GM21526 (cell line): Measurements from ENCODE around the gene ALKBH3.

Experiments used
- ATAC-seq: cut with Tn5 transposase; IDR thresholded peaks from one replicate; pipeline ENCODE4 v1.9.1; 2021; ENCODE audit warnings: moderate library complexity; ENCODE audit not compliant: unreplicated experiment, low FRiP score

Gene ALKBH3

DNA sequence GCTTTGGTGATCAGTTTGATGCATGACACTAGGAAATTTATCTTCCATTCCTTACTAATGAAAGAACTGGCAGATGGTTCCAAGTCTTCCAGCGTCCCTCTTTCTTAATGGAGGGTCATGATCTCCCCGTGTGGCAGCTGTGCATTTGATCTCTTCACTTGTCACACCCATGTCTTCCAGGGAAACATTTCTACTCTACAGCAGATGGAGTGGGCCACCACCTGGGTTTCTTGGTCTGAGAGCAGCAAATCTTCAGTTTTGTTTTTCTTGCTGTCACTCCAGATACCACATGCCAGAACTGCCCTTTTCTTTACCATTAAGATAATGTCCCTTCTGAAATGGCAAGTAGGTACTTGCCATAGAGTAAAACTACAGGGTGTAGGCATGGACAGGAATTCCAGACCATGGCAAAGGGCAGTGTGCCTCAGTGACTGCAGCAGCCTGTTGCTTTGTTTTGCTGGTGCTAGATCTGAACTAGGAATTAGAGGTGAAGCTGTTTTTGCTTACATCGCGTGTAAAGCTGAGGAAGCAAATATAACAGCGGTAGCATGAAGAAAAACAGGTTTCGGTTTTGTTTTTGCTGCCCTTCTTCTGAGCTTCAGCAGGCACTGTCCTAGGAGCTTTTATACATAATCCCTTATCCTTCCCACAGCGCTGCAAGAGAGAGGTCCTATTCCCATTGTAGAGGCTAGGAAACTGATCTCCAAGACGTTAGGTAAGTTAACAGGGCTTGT is 41.1 kb downstream of the ALKBH3 start:
- ATAC-seq, result no peak

DNA sequence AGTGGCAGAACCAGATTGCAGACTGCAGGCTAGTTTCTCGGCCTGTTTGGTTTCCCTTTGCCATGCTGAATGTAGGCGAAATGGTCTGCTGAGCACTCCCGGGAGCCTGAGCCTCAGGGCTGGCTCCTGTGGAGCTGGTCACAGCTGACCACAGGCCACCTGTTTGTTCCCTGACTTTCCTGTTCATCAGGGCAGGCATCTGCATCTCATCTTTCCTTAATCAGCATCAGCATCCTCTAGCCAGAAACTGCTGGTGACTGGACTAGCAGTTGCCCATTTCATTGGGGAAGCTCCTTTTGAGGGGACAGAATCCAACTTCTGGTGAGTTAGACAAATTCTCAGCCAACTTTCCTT is 41.6 kb downstream of the ALKBH3 start:
- no peak for ATAC-seq

DNA sequence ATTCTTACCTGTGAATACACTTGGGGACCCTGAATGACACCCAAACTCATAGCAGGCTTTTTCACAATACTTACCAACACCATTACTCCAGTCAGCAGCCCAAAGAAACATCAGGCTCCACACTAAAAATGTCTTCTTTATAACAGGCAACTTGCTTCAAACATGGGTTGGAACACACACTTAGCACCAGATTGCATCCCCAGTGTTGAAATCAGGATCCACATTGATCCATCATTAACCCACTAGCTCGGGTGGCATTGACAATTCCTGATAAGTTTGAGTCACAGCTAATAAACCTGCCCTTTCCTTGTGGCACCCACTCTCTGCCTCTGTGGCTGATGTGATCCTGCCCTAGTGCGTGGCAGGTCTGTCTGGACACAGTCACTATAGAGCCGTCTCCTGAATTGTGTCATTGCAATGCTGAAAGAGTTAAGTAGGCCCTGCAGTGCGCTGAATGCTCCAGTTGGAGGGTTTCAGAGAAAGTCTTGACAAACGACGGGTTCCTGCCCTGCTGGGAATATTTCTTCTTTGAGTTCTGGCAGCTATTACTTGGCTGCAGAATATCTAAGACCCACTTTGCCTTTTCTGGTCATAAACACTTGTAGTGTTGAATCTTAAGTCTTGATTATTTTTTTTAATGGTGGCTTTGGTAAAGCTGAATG is 42.2 kb downstream of the ALKBH3 start:
- no peak for ATAC-seq

DNA sequence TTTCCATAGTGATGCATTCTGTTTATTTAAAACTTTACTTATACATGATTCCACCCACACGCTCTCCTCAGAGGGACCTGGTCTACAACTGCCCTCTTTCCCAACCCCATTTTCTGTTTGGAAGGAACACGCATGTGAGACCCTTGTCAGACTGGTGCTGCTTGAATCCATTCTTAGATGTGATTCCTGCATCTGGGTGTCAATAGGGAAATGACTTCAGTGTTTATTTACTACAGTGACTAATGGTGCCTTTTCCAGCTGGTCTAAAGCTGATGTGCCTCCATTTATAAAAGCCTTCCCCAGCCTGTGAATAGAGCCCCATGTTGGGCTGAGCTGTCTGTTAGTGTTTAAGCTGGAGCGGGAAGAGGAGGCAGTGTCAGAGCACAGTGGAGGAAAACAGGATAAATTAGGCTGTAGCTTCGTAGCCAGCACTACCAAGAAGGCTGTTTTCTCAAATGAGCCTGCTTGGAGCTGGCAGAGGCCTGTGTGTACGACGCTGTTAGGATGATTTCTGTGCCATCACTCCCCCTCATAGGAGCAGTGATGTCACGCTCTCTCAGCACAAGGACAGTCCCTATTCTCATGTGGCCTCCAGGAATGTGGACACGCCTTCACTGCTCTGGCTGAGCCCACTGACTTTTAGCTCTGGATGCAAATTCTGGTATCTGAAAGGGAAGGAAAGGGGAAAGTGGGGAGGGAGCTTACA is 42.9 kb downstream of the ALKBH3 start:
- ATAC-seq, result no peak

DNA sequence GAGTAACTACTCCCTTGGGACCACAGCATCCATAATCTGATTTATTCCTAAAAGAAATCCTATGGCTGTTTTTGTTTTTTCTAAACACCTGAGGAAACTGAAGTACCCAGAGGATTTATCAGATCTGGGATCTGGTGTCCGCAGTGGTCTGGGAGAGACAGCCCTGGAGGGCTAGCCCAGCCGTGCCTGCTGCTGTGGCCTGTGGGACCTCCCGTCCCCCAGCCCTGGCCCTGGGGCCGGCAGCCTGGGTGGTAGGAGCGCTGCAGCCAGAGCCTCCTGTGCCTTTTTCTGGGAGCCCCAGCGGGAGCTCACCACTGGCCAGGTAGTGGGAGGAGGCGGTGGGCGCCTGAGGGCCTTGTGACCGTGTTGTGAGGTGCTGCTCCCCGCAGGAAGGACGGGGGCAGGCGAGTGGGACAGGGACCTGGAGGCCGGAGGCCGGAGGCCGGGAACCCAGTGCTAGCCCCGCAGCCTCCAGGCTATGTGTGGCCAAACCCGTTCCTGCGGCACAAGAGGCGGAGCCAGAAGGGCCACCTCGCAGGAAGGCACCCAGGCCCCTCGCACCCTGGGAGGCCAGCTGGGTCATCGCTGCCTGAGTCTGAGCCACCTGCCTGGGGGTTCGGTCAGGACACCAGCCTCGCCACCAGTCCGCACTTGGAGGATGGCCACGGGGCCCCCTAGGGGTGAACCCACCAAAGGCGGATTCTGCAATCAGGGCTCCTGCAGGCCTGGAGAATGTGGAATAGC is 43.7 kb downstream of the ALKBH3 start:
- ATAC-seq, result no peak

DNA sequence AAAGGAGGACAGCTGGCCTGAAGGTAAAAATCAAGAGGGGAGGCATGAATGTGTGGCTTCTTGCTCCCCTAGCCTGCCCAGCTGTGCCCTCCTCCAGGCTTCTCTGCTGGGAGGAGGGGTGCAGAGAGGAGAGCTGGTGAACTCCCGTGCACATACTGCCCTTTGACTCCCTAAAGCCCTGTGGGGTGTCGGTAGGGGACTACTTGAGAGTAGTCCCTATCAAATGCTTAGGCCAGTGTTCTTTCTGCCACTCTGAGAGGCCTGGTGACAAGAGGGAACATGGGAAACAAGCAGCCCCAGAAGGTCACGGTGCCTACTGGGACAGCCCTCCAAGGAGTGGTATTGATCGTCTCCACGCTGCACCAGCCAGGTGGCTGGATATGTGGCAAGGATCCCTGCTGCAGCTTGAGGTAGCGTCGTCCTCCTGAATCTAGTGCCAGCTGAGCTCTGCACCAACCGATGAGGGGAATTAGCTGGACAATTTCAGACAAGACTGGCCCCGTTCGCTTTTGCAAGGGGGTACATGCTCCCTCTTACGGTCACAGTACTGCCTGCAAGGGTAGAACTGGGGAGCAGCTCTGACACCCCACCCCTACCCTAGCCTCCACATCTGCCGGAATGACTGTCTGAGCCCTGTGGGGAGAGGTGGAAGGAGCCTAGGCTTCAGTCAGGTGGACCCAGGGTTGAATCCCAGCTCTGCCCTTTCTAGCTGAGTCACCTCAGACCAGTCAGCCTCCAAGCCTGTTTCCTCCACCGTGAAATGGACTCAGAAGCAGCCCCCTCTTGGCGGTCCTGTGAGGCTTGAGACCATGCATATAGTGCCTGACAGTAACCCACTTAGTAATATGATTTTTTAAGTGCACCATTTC is 44.7 kb downstream of the ALKBH3 start:
- no peak for ATAC-seq

DNA sequence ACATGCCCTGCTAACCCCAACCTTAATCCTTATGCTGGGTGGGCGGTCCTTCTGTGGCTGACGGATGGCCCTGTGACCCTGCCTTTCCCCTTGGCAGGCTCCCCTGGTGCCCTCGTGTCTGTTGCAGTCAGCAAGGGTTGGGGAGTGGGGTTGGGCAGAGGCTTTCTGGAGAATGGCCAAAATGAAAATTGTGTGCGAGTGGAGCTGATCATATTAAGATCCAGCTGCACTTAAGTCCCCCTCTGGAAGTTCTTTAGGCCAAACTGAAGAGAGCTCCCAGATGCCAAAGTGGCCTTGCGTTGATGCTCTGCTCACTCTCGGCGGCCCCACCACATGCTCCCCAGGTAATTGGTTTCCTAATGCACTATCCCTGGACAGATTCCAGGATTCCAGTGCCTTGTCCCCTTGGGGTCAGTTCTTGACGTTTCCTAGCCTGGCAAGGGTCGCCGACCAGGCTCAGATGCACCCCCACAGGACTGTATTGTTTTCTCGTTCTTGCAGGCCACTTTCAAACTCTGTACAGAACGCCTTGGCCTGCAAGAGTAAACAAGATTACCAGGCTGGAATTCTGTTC is 45.4 kb downstream of the ALKBH3 start:
- no peak for ATAC-seq

DNA sequence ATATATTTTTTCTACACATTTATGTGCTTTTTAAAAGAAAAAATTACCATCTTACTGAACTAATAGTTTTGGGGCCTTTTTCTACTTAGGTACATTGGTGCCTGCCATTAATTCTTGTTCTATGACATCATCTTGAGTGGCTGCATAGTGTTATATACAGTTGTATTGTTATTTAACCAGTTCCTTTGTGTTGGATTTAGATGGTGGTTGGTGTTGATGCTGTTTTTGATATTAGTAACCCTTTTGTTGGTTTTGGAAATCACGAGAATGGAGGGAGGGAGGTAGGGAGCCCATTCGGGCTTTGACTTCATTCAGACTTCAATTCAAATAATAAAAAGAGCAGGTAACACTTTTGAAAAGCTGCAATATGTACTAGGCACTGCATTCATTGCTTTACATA is 46.4 kb downstream of the ALKBH3 start:
- ATAC-seq, result no peak

DNA sequence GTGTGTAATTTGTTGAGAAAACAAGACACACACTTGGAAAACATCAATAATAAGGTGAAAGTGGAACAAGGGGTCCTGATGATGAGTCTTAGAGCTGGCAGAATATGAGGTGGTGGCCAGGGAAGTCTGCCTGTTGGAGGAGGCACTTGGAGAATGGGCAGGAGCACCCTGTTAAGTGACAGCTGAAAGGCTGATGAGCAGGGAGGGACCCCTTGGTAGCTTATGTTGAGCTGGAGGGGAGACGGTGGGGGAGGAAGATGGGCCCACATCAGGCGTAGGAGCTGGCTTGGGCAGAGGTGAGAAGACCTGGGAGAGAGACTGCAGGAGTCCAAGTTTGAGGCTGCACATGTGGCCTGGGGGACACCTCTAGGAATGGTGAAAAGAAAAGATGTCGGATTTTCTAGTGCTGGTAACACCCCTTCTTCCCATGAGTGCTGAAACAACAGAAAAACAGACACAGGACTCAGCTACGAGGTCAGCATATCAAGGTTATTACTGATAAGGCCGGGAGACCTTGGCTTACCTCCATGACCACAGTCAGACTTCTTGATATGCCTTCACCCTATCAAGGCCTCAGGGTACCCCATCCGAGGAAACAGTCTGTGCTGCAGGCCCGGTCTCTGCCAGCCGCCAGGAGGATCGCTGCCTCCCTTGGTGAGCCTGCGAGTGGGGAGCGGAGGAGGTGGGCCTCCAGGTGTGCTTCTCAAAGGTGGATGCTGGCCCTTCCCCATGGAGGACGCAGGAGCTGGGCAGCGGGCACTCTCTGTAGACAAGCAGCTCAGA is 47.5 kb downstream of the ALKBH3 start:
- no peak for ATAC-seq

DNA sequence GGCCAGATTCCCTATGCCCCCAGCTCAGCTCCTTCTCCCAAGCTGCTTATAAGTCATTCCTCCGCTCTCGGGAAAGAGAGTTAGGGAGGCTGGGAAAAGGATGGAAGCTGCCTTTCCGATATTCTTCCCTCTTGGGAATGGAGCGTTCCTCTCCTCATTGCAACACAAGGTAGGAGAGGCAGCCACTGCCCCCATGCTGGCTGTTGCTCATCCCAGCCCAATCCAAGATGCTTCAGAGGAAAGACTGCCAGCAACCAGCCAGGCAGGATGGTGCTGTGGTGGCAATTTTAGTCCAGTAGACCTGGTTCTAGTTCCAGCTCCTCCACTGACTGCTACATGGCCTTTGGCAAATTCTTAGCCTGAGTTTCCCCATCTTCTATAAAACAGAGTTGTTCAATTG is 48.1 kb downstream of the ALKBH3 start:
- no peak for ATAC-seq

DNA sequence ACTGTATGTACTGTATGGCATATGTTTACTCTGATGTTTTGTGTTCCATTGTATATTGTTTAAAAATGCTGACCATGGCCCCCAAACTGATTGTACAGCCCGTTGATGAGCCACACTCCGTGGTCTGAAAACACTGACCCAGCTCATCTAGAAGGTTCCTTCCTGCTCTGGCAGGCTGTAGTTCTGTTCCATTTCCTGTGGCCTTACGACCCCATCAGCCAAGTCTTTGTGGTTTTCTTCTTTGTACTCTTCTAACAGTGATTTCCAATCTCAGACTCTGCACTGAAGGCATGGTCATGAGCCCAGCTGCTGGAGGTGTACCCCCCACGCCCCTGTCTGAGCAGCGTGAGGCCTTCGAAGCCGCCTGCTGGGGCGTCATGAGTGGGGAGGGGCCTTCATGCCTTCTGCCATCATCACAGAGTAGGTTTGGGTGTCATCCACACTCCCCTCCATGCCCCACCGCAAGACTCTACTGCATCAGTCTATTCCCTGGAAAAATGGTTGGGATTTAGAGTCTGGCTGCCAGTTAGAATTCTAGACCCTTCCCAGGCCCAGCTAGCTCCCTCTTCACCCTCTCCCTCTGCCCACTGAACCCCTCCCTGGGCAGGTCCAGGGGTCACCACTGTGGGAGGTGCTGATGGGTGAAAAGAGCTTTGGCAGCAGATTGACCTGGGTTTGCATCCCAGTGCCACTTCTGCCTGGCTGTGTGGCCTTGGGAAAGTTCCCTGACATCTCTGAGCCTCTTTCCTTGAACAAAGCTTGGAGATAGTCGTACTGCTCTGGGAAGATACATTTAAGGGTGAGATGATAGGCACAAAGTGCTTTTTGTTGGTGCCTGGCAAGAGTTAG is 50.5 kb downstream of the ALKBH3 start:
- ATAC-seq, result no peak

DNA sequence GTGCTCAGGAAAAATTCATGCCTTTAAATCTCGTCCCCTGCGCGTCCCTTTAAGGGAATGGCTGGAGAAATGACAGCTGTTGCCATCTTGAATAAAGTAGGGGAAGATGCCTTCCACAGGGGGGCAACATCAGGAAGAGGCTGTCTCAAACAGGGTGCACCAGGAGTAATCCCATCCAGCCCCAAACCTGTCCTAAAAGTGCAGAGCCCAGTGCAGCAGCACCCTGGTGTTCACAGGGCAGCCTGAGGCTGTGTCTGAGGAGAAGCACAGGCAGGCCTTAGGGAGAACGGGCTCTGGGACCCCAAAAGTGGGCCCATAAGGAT is 51.0 kb downstream of the ALKBH3 start:
- ATAC-seq, result no peak

DNA sequence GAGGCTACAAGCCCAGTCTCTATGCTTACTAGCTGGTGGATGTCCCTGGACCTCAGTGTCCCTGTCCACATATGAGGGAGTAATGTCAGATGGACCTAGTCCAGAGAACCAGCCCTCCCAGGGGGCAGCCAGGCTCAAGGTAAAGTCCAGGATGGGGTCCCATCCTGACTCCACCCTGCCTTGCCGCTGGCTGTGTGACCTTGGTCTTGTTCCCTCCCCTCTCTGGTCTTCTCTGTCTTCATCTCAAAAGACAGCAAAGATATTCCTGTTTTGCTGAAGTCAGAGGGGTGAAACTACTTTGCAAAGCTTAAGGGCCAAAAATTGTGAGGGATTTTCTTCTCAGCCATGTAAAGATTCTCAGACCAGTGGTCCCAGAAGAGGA is 52.6 kb downstream of the ALKBH3 start:
- no peak for ATAC-seq

DNA sequence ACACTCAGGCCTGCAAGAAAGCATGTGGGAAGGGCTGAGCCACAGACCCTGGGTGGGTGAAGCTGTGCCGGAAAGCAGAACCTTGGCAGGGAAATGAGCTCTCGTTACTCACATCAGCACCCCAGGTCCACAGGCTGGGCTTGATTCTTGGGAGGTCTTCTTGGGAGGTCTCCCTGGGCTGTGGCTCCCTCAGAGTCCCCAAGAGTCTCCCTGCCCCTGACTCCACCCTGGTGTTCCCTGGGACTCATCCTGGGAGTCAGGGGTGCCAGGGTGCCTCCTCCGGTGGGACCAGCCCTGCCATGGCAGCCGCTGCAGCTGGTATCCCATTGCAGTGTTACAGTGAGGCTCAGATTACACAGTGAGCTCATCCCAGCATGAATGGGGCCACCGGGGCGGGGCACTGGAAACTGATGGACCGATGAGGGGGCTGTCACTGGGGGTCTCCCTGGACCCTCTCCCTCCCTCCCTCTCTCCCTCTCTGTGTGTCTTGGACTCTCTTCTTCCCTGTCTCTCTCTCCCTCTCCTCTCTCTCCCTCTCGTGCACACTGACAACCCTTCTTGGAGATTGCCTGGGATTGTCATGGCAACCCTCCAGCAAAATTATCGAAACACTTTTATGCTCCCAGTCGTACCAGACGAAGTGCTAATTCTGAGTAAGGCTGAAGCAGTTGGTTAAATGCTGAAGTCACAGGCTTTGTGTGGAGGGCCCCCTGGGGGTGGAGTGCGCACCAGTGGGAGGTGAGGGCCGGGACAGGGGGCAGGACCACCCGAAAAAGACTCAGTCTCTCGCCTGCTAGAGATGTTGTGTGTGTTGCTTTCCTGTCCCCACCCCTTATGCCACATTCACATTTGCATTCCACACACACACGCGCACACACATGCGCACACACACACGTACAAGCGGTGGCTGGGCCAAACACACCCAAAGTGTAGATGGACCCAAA is 53.2 kb downstream of the ALKBH3 start:
- no peak for ATAC-seq

DNA sequence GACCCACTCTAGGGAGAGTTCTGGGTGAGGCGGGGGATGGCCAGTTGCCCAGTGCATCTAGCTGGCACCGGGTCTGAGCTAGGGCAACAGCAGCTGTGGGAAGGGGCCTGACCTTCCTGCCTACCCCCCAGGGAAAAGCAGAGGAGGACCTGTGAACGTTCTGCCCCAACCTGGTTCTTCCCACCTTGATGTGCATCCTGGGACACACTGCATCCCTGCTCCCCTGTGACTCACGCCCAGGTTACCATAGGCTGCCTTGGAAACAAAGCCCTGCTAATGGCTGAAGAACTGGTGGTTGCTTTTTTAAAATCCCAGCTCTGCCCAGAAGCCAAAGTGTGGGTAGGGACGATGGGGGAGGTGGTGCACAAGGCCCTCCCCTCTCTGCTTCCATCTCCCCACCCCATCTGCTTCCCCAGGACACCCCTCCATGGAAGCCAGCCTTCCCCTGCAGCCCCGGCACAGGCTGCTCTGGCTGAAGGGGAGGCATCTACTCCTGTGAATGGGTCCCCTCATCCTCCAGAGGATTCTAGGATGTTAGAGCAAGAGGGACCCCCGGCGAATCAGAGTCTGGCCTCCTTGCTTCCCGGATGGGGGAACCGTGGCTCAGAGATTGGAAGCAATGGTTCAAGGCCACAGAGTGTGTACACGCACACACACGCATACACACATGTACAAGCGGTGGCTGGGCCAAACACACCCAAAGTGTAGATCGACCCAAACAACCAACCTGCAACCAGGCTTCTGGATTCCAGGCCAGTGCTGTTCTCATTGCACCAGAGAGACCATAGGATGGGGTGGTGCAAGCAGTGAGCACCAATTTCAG is 54.2 kb downstream of the ALKBH3 start:
- ATAC-seq, result no peak

DNA sequence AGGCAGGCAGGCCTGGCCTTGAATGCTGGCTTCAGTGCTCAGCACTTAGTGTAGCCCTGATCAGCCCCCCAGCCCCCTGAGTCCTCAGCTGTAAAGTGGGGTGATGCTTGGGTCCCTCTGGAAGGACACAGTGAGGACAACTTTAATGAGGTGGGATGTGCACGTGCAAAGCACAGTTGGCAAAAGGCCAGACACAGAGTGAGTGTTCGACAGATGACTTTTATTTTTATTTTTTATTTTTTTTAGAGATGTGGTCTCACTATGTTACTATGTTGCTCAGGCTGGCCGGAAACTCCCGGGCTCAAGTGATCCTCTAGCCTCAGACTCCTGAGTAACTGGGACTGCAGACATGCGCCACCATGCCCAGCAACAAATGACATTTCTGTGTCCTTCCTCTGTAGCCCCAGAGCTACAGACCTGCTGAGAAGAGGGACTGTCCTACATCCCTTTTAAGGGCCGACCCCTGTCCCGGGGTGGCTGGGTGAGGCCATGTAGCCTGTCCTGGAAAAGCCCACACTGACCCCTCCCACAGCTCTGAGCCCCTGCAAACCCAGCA is 54.9 kb downstream of the ALKBH3 start:
- no peak for ATAC-seq
